ENCODE data around the gene RGMB.
A peak's percentile ranks its signal among the peaks of the same experiment; 100 is the strongest.

The RGMB gene

GRCh38 chr5:98805070-98805469 is 31.6 kb downstream of the RGMB start:
- no peak for DNase-seq
- CTCF ChIA-PET, result no interaction called here
- POLR2A ChIA-PET, result no interaction called here
- 62% methylated on average over 1 of the region's 1 CpG for WGBS (ENCODE audit: insufficient coverage)
- peaks cover 3 to 10% (median 4%) of the 10 kb centered on the region in 5 experiments for H3K9me3 ChIP-seq (ENCODE audit: control extremely low read depth in 1 of 5, control insufficient read depth in 4 of 5, insufficient read depth in 2 of 5, low read depth in 1 of 5, low read length in 4 of 5)
- H3K27ac ChIP-seq (ENCODE audit: insufficient read depth in 1 of 2, low read depth in 1 of 2, low read length in 2 of 2, poor library complexity in 1 of 2, severe bottlenecking in 2 of 2), result no peak overlapping the region
- H3K36me3 ChIP-seq (ENCODE audit: control insufficient read depth in 4 of 4, insufficient read depth in 4 of 4, low read length in 3 of 4), result no peaks in the 10 kb centered on the region
- no peak overlapping the region for H3K4me3 ChIP-seq (ENCODE audit: control insufficient read depth in 1 of 7, extremely low read depth in 1 of 7, insufficient read depth in 4 of 7, low read depth in 2 of 7, low read length in 6 of 7)
- H3K27me3 ChIP-seq (replicated peaks in 2 of 5; ENCODE audit: control insufficient read depth in 4 of 5, insufficient read depth in 5 of 5, low read length in 4 of 5), result no peaks in the 10 kb centered on the region
- no peaks in the 10 kb centered on the region for H3K4me1 ChIP-seq (ENCODE audit: control extremely low read depth in 1 of 4, control insufficient read depth in 4 of 4, insufficient read depth in 4 of 4, low read length in 3 of 4)

- no peak for DNase-seq
- Histone ChIP-seq H3K27ac (ENCODE audit: insufficient read depth in 1 of 2, low read depth in 1 of 2, low read length in 2 of 2, poor library complexity in 1 of 2, severe bottlenecking in 2 of 2) (no peak overlapping the region), H3K36me3 (ENCODE audit: control insufficient read depth in 4 of 4, insufficient read depth in 4 of 4, low read length in 3 of 4) (no peaks in the 10 kb centered on the region), H3K4me1 (ENCODE audit: control extremely low read depth in 1 of 4, control insufficient read depth in 4 of 4, insufficient read depth in 4 of 4, low read length in 3 of 4) (no peaks in the 10 kb centered on the region), H3K27me3 (replicated peaks in 2 of 5; ENCODE audit: control insufficient read depth in 4 of 5, insufficient read depth in 5 of 5, low read length in 4 of 5) (no peaks in the 10 kb centered on the region), H3K9me3 (ENCODE audit: control extremely low read depth in 1 of 5, control insufficient read depth in 4 of 5, insufficient read depth in 2 of 5, low read depth in 1 of 5, low read length in 4 of 5) (peaks cover 3 to 10% (median 4%) of the 10 kb centered on the region in 5 experiments), H3K4me3 (ENCODE audit: control insufficient read depth in 1 of 7, extremely low read depth in 1 of 7, insufficient read depth in 4 of 7, low read depth in 2 of 7, low read length in 6 of 7) (no peak overlapping the region)
- CTCF ChIA-PET, result no interaction called here
- POLR2A ChIA-PET, result no interaction called here
These were observed 34.3 kb downstream of the RGMB start for GRCh38 chr5:98807806-98808205.

- DNase-seq, result no peak
- POLR2A ChIA-PET, result interaction anchor here (0.7 kb wide), 1 partner anchor 1603 kb away, joined by 4 read pairs; no protein-coding TSS in a partner anchor
- H3K9me3 ChIP-seq (ENCODE audit: control extremely low read depth in 1 of 5, control insufficient read depth in 4 of 5, insufficient read depth in 2 of 5, low read depth in 1 of 5, low read length in 4 of 5), result peaks cover 0 to 10% (median 4%) of the 10 kb centered on the region in 5 experiments
- H3K4me3 ChIP-seq (ENCODE audit: control insufficient read depth in 1 of 7, extremely low read depth in 1 of 7, insufficient read depth in 4 of 7, low read depth in 2 of 7, low read length in 6 of 7), result no peak overlapping the region
- H3K4me1 ChIP-seq (ENCODE audit: control extremely low read depth in 1 of 4, control insufficient read depth in 4 of 4, insufficient read depth in 4 of 4, low read length in 3 of 4), result no peaks in the 10 kb centered on the region
- CTCF ChIA-PET, result no interaction called here
- H3K27me3 ChIP-seq (replicated peaks in 2 of 5; ENCODE audit: control insufficient read depth in 4 of 5, insufficient read depth in 5 of 5, low read length in 4 of 5), result no peaks in the 10 kb centered on the region
- 84% methylated on average over 2 of the region's 2 CpGs for WGBS (ENCODE audit: insufficient coverage)
- H3K36me3 ChIP-seq (ENCODE audit: control insufficient read depth in 4 of 4, insufficient read depth in 4 of 4, low read length in 3 of 4), result no peaks in the 10 kb centered on the region
- H3K27ac ChIP-seq (ENCODE audit: insufficient read depth in 1 of 2, low read depth in 1 of 2, low read length in 2 of 2, poor library complexity in 1 of 2, severe bottlenecking in 2 of 2), result no peak overlapping the region
These were observed 36.7 kb downstream of the RGMB start for GRCh38 chr5:98810206-98810605.

- Histone ChIP-seq H3K4me3 (ENCODE audit: control insufficient read depth in 1 of 7, extremely low read depth in 1 of 7, insufficient read depth in 4 of 7, low read depth in 2 of 7, low read length in 6 of 7) (no peak overlapping the region), H3K4me1 (ENCODE audit: control extremely low read depth in 1 of 4, control insufficient read depth in 4 of 4, insufficient read depth in 4 of 4, low read length in 3 of 4) (no peaks in the 10 kb centered on the region), H3K27ac (ENCODE audit: insufficient read depth in 1 of 2, low read depth in 1 of 2, low read length in 2 of 2, poor library complexity in 1 of 2, severe bottlenecking in 2 of 2) (no peak overlapping the region), H3K9me3 (ENCODE audit: control extremely low read depth in 1 of 5, control insufficient read depth in 4 of 5, insufficient read depth in 2 of 5, low read depth in 1 of 5, low read length in 4 of 5) (no peaks in the 10 kb centered on the region), H3K36me3 (ENCODE audit: control insufficient read depth in 4 of 4, insufficient read depth in 4 of 4, low read length in 3 of 4) (no peaks in the 10 kb centered on the region), H3K27me3 (replicated peaks in 2 of 5; ENCODE audit: control insufficient read depth in 4 of 5, insufficient read depth in 5 of 5, low read length in 4 of 5) (no peaks in the 10 kb centered on the region)
- POLR2A ChIA-PET, result no interaction called here
- CTCF ChIA-PET, result interaction anchor here (0.6 kb wide), 1 partner anchor 555 kb away, joined by 3 read pairs; no protein-coding TSS in a partner anchor
- DNase-seq, result no peak
- WGBS (ENCODE audit: insufficient coverage), result no CpG with 5 or more reads among the region's 3 CpGs
These were observed 40.3 kb downstream of the RGMB start for GRCh38 chr5:98813755-98814154.

- Histone ChIP-seq H3K36me3 (ENCODE audit: control insufficient read depth in 4 of 4, insufficient read depth in 4 of 4, low read length in 3 of 4) (no peaks in the 10 kb centered on the region), H3K27ac (ENCODE audit: insufficient read depth in 1 of 2, low read depth in 1 of 2, low read length in 2 of 2, poor library complexity in 1 of 2, severe bottlenecking in 2 of 2) (no peak overlapping the region), H3K9me3 (ENCODE audit: control extremely low read depth in 1 of 5, control insufficient read depth in 4 of 5, insufficient read depth in 2 of 5, low read depth in 1 of 5, low read length in 4 of 5) (no peaks in the 10 kb centered on the region), H3K4me1 (ENCODE audit: control extremely low read depth in 1 of 4, control insufficient read depth in 4 of 4, insufficient read depth in 4 of 4, low read length in 3 of 4) (no peaks in the 10 kb centered on the region), H3K27me3 (replicated peaks in 2 of 5; ENCODE audit: control insufficient read depth in 4 of 5, insufficient read depth in 5 of 5, low read length in 4 of 5) (no peaks in the 10 kb centered on the region), H3K4me3 (ENCODE audit: control insufficient read depth in 1 of 7, extremely low read depth in 1 of 7, insufficient read depth in 4 of 7, low read depth in 2 of 7, low read length in 6 of 7) (no peak overlapping the region)
- ChIA-PET POLR2A (no interaction called here), CTCF (interaction anchor here (0.9 kb wide), 1 partner anchor 21 kb away, joined by 4 read pairs; no protein-coding TSS in a partner anchor)
- DNase-seq, result peak in 1 of 3 donors; percentile 4
- WGBS (ENCODE audit: insufficient coverage), result 100% methylated on average over 3 of the region's 6 CpGs
These were observed 43.2 kb downstream of the RGMB start for GRCh38 chr5:98816582-98817222.

- H3K4me3 ChIP-seq (ENCODE audit: control insufficient read depth in 1 of 7, extremely low read depth in 1 of 7, insufficient read depth in 4 of 7, low read depth in 2 of 7, low read length in 6 of 7), result no peak overlapping the region
- no peaks in the 10 kb centered on the region for H3K36me3 ChIP-seq (ENCODE audit: control insufficient read depth in 4 of 4, insufficient read depth in 4 of 4, low read length in 3 of 4)
- no peaks in the 10 kb centered on the region for H3K9me3 ChIP-seq (ENCODE audit: control extremely low read depth in 1 of 5, control insufficient read depth in 4 of 5, insufficient read depth in 2 of 5, low read depth in 1 of 5, low read length in 4 of 5)
- no peaks in the 10 kb centered on the region for H3K27me3 ChIP-seq (replicated peaks in 2 of 5; ENCODE audit: control insufficient read depth in 4 of 5, insufficient read depth in 5 of 5, low read length in 4 of 5)
- ChIA-PET CTCF (no interaction called here), POLR2A (no interaction called here)
- DNase-seq, result no peak
- H3K4me1 ChIP-seq (ENCODE audit: control extremely low read depth in 1 of 4, control insufficient read depth in 4 of 4, insufficient read depth in 4 of 4, low read length in 3 of 4), result no peaks in the 10 kb centered on the region
- no peak overlapping the region for H3K27ac ChIP-seq (ENCODE audit: insufficient read depth in 1 of 2, low read depth in 1 of 2, low read length in 2 of 2, poor library complexity in 1 of 2, severe bottlenecking in 2 of 2)
- 100% methylated on average over 1 of the region's 4 CpGs for WGBS (ENCODE audit: insufficient coverage)
These were observed 52.3 kb downstream of the RGMB start for GRCh38 chr5:98825582-98826375.

GRCh38 chr5:98827161-98827560 is 53.7 kb downstream of the RGMB start:
- DNase-seq, result peak; percentile 18 to 52 (median 45)
- no peaks in the 10 kb centered on the region for H3K9me3 ChIP-seq (ENCODE audit: control extremely low read depth in 1 of 5, control insufficient read depth in 4 of 5, insufficient read depth in 2 of 5, low read depth in 1 of 5, low read length in 4 of 5)
- H3K27ac ChIP-seq (ENCODE audit: insufficient read depth in 1 of 2, low read depth in 1 of 2, low read length in 2 of 2, poor library complexity in 1 of 2, severe bottlenecking in 2 of 2), result no peak overlapping the region
- no peaks in the 10 kb centered on the region for H3K4me1 ChIP-seq (ENCODE audit: control extremely low read depth in 1 of 4, control insufficient read depth in 4 of 4, insufficient read depth in 4 of 4, low read length in 3 of 4)
- no peaks in the 10 kb centered on the region for H3K36me3 ChIP-seq (ENCODE audit: control insufficient read depth in 4 of 4, insufficient read depth in 4 of 4, low read length in 3 of 4)
- ChIA-PET POLR2A (no interaction called here), CTCF (interaction anchor here (1.7 kb wide), 1 partner anchor 8 kb away, joined by 5 read pairs; no protein-coding TSS in a partner anchor)
- H3K4me3 ChIP-seq (ENCODE audit: control insufficient read depth in 1 of 7, extremely low read depth in 1 of 7, insufficient read depth in 4 of 7, low read depth in 2 of 7, low read length in 6 of 7), result no peak overlapping the region
- no peaks in the 10 kb centered on the region for H3K27me3 ChIP-seq (replicated peaks in 2 of 5; ENCODE audit: control insufficient read depth in 4 of 5, insufficient read depth in 5 of 5, low read length in 4 of 5)
- WGBS (ENCODE audit: insufficient coverage), result 67% methylated on average over 1 of the region's 1 CpG
